Endothelial cell of umbilical vein (primary cell): ENCODE measurements around the gene AKT2. TPM values are rescaled to one million over a fixed set of nuclear protein-coding genes. Genes with fewer than 3 reads are reported as not detected.

Source experiments
- BruUV-seq: library from RNA; stranded (reverse); fragments of 400-500 nt; replicated peaks from 2 replicates; lab custom pipeline; 2021; lab: Mats Ljungman, UMichigan
- CTCF ChIA-PET: fragments of 300-600, 350-600 bp; sonication (Branson Sonifier 250); formaldehyde crosslinking; loops from one replicate; lab custom pipeline; 2021; ENCODE audit warnings: antibody characterized with exemption, inconsistent platforms; lab: Charles Lee
- POLR2A ChIA-PET: fragments of 300-600, 350-600 bp; sonication (Branson Sonifier 250); formaldehyde crosslinking; loops from one replicate; lab custom pipeline; 2021; ENCODE audit warnings: antibody characterized with exemption, inconsistent platforms; lab: Charles Lee
- DNase-seq: peaks from one replicate; pipeline ENCODE4 v3.0.0-alpha.2; 2011; ENCODE audit warnings: low read depth, low spot score
- FAIRE-seq: peaks from 2 replicates; lab custom pipeline; 2011; peaks lifted over from hg19 to GRCh38; lab: Jason Lieb, UNC
- H2AFZ ChIP-seq: 2 replicates; pipeline ENCODE4 v1.6.0; 2012; ENCODE audit warnings: low read depth, low read length, control low read depth, inconsistent platforms
- H3K27ac ChIP-seq: 2 replicates; pipeline ENCODE4 v1.5.1; 2011; ENCODE audit warnings: low read depth, mild to moderate bottlenecking, control low read depth, low read length, moderate library complexity; ENCODE audit not compliant: insufficient read depth
- H3K27me3 ChIP-seq, 2 experiments: 2 replicates each; pipeline versions ENCODE4 v1.6.0 to v1.6.1; 2011; ENCODE audit warnings: low read length in 2 of 2, mixed read lengths in 1 of 2; ENCODE audit not compliant: control insufficient read depth in 2 of 2, insufficient read depth in 2 of 2
- H3K36me3 ChIP-seq, 2 experiments: 2 replicates in 1 of 2; 3 replicates in 1 of 2; pipeline ENCODE4 v1.5.1; 2011; ENCODE audit warnings: low read length in 2 of 2, mild to moderate bottlenecking in 1 of 2, moderate library complexity in 1 of 2; ENCODE audit not compliant: control insufficient read depth in 2 of 2, insufficient read depth in 2 of 2; ENCODE audit errors: extremely low read depth in 1 of 2
- H3K4me1 ChIP-seq: 3 replicates; pipeline ENCODE4 v1.5.1; 2011; ENCODE audit warnings: mild to moderate bottlenecking, low read length; ENCODE audit not compliant: control insufficient read depth, insufficient read depth; ENCODE audit errors: extremely low read depth
- H3K4me2 ChIP-seq: 2 replicates; pipeline ENCODE4 v1.6.1; 2011; ENCODE audit warnings: low read length, control low read depth, mixed read lengths; ENCODE audit not compliant: insufficient read depth
- H3K4me3 ChIP-seq, 3 experiments: fragments of 200-600 bp in 1 of 3; sonication (generic), shearing (Covaris generic) in 1 of 3; replicated peaks in 1 of 3; 2 replicates each; pipeline ENCODE4 v1.5.1; 2011 to 2016; ENCODE audit warnings: control low read depth in 3 of 3, low read length in 3 of 3, mild to moderate bottlenecking in 2 of 3, inconsistent platforms in 1 of 3, low read depth in 1 of 3, moderate library complexity in 1 of 3; ENCODE audit not compliant: insufficient read depth in 1 of 3
- H3K79me2 ChIP-seq: 2 replicates; pipeline ENCODE4 v1.6.0; 2012; ENCODE audit warnings: low read length, inconsistent platforms; ENCODE audit not compliant: control insufficient read depth, insufficient read depth
- H3K9ac ChIP-seq: replicated peaks from 2 replicates; pipeline ENCODE3; 2011; ENCODE audit warnings: low read length, control low read depth; ENCODE audit not compliant: insufficient read depth; ENCODE audit errors: extremely low read depth
- H3K9me1 ChIP-seq: replicated peaks from 3 replicates; pipeline ENCODE4 v1.6.0; 2011; ENCODE audit warnings: mild to moderate bottlenecking, low read length; ENCODE audit not compliant: control insufficient read depth, insufficient read depth; ENCODE audit errors: extremely low read depth
- H3K9me3 ChIP-seq: replicated peaks from 2 replicates; pipeline ENCODE4 v1.5.1; 2012; ENCODE audit warnings: low read length, inconsistent platforms; ENCODE audit not compliant: control insufficient read depth, insufficient read depth
- H4K20me1 ChIP-seq: replicated peaks from 2 replicates; pipeline ENCODE3; 2011; ENCODE audit warnings: mild to moderate bottlenecking, low read length; ENCODE audit not compliant: control insufficient read depth, insufficient read depth; ENCODE audit errors: extremely low read depth
- CTCF ChIP-seq, 2 donors: IDR thresholded peaks; 1 replicate in 1 of 2; 2 replicates in 1 of 2; pipeline ENCODE4 v1.5.1; 2011; ENCODE audit warnings: low read length in 2 of 2, mild to moderate bottlenecking in 2 of 2, moderate library complexity in 2 of 2, control low read depth in 1 of 2, inconsistent platforms in 1 of 2, low read depth in 1 of 2; ENCODE audit not compliant: insufficient read depth in 1 of 2; ENCODE audit errors: extremely low read depth in 1 of 2
- EZH2 ChIP-seq: IDR thresholded peaks from 2 replicates; pipeline ENCODE4 v1.6.1; 2012; ENCODE audit warnings: borderline replicate concordance, low read depth, mild to moderate bottlenecking, moderate library complexity, low read length, inconsistent platforms; ENCODE audit not compliant: severe bottlenecking
- FOS ChIP-seq: IDR thresholded peaks from 2 replicates; pipeline ENCODE4 v1.6.1; 2011; ENCODE audit warnings: mild to moderate bottlenecking, low read length, moderate library complexity, borderline replicate concordance; ENCODE audit not compliant: insufficient read depth
- GATA2 ChIP-seq: IDR thresholded peaks from 2 replicates; pipeline ENCODE4 v1.7.0; 2011; ENCODE audit warnings: low read depth, mild to moderate bottlenecking, moderate library complexity, mixed read lengths, low read length; ENCODE audit not compliant: insufficient read length, insufficient read depth
- JUN ChIP-seq: IDR thresholded peaks from 2 replicates; pipeline ENCODE4 v1.6.1; 2011; ENCODE audit warnings: borderline replicate concordance, low read depth; ENCODE audit not compliant: insufficient read length, insufficient read depth
- MAX ChIP-seq: IDR thresholded peaks from 2 replicates; pipeline ENCODE4 v1.6.1; 2011; ENCODE audit not compliant: insufficient read depth, insufficient read length
- MYC ChIP-seq: IDR thresholded peaks from one replicate; pipeline ENCODE4 v1.6.1; 2011; ENCODE audit warnings: mild to moderate bottlenecking, low read depth, low read length
- POLR2A ChIP-seq: IDR thresholded peaks from 2 replicates; pipeline ENCODE4 v1.6.1; 2012; ENCODE audit warnings: low read depth, mild to moderate bottlenecking, control low read depth, low read length
- POLR2AphosphoS5 ChIP-seq: IDR thresholded peaks from 2 replicates; pipeline ENCODE4 v1.6.1; 2012; ENCODE audit warnings: low read depth, mild to moderate bottlenecking, control low read depth, low read length, moderate library complexity; ENCODE audit not compliant: insufficient read depth
- dilution Hi-C: fragments of 300-500 bp; cut with MboI; formaldehyde crosslinking; loops from one replicate; pipeline ENCODE4 v1.15.0; 2019; ENCODE audit warnings: low sequenced_read_pairs; ENCODE audit not compliant: extremely low pct_ligation_motif_present
- intact Hi-C: fragments of 100-400 bp; cut with micrococcal nuclease; formaldehyde crosslinking; loops from one replicate; pipeline ENCODE4 v1.10.0; 2022
- polyA plus RNA-seq, 4 experiments: library from polyadenylated mRNA; depleted of rRNA in 3 of 4; stranded (reverse) in 3 of 4; unstranded in 1 of 4; fragments of >200 nt; gene quantifications; 2 replicates each; pipeline versions ENCODE4 v1.2.1 to v1.2.3, GENCODE V29; 2011 to 2012; ENCODE audit warnings: missing spikeins in 1 of 4
- total RNA-seq: library from RNA; stranded (reverse); gene quantifications from 2 replicates; pipeline ENCODE4 v1.2.3, GENCODE V29; 2021

Gene AKT2
- total and polyA plus RNA-seq, 2 donors (not counting 3 experiments of a cell fraction or from before 2014, with no cell fraction given), result 65.2 to 69.8 TPM

GRCh38 chr19:40210889-40211288 lies 74.3 kb downstream of the AKT2 start:
- dilution Hi-C loops, result no loop called here
- H3K36me3 ChIP-seq, result no peaks in the 10 kb centered on the region

More at GRCh38 chr19:40210889-40211288, 74.3 kb downstream of the AKT2 start:
- no peaks in the 10 kb centered on the region for H3K79me2 ChIP-seq
- no peak overlapping the region for H3K4me2 ChIP-seq
- no peak overlapping the region for H3K9ac ChIP-seq
- intact Hi-C loops, result no loop called here
- H3K9me3 ChIP-seq, result no peaks in the 10 kb centered on the region
- peaks cover under 1% of the 10 kb centered on the region in 2 experiments for H3K27me3 ChIP-seq
- H3K4me1 ChIP-seq, result no peaks in the 10 kb centered on the region
- H3K9me1 ChIP-seq, result no peaks in the 10 kb centered on the region
- no peak overlapping the region for H3K4me3 ChIP-seq
- ChIA-PET POLR2A (no interaction called here), CTCF (interaction anchor here (1.6 kb wide), 1 partner anchor 13 kb away, joined by 3 read pairs; no protein-coding TSS in a partner anchor)
- TF ChIP-seq JUN (no peak), MAX (no peak), POLR2AphosphoS5 (no peak), POLR2A (no peak), MYC (no peak), GATA2 (no peak), FOS (no peak), CTCF (IDR thresholded peaks at IDR 0.05; ENCODE audit: extremely low read depth in 1 of 2, insufficient read depth in 1 of 2, low read depth in 1 of 2, low read length in 2 of 2) (no peak), EZH2 (no peak)
- FAIRE-seq (no peak), DNase-seq (no peak)
- H2AFZ ChIP-seq, result no peak overlapping the region
- BruUV-seq, result no TSS peak
- H3K27ac ChIP-seq, result no peak overlapping the region
- no peaks in the 10 kb centered on the region for H4K20me1 ChIP-seq
